ENCODE results near the gene SLC46A3. TPM values are rescaled to one million over a fixed set of nuclear protein-coding genes. Genes with fewer than 3 reads are reported as not detected.

SLC46A3 gene
- total RNA-seq, 4 donors from 2014 or later, result 6.4 to 65.8 (median 46.5) TPM

GRCh38 chr13:28754698-28755545, 36.2 kb upstream of the SLC46A3 start:
- no peak for DNase-seq
- peak overlapping the region; percentile 32 to 60 (median 42) for H3K27ac ChIP-seq
- TF ChIP-seq CTCF (IDR thresholded peaks at IDR 0.05) (peak in 1 of 5 experiments; percentile 3), EP300 (IDR thresholded peaks at IDR 0.05; ENCODE audit: low read depth) (no peak)
- H3K4me1 ChIP-seq, result peaks cover 0 to 16% (median 7%) of the 10 kb centered on the region in 4 donors
- no peaks in the 10 kb centered on the region for H3K27me3 ChIP-seq
- no peaks in the 10 kb centered on the region for H3K36me3 ChIP-seq
- WGBS, 2 donors (ENCODE audit: low coverage in 1 of 2), result 55 to 75% methylated on average over 10 to 32 of the region's 32 CpGs
- peaks cover 12% of the 10 kb centered on the region in 2 donors for H3K9me3 ChIP-seq
- intact Hi-C loops (cut with DNase I; ENCODE audit: low total_unique reads), result no loop called here
- in situ Hi-C loops (cut with MboI; ENCODE audit: low pct_ligation_motif_present in 1 of 4, low pct_unique_long_range_greater_than_20kb in 1 of 4, low sequenced_read_pairs in 3 of 4), result no loop called here
- H3K4me3 ChIP-seq, result peak overlapping the region in 1 of 4 donors; percentile 35

GRCh38 chr13:28753946-28754345, 35.2 kb upstream of the SLC46A3 start:
- TF ChIP-seq POLR2AphosphoS5 (IDR thresholded peaks at IDR 0.05), result no peak
- TF ChIP-seq POLR2A (IDR thresholded peaks at IDR 0.05), result no peak
- no peak for TF ChIP-seq EP300 (IDR thresholded peaks at IDR 0.05; ENCODE audit: low read depth)
- no peak for TF ChIP-seq CTCF (IDR thresholded peaks at IDR 0.05)
- intact Hi-C loops (cut with DNase I; ENCODE audit: low total_unique reads) (no loop called here), in situ Hi-C loops (cut with MboI; ENCODE audit: low pct_ligation_motif_present in 1 of 4, low pct_unique_long_range_greater_than_20kb in 1 of 4, low sequenced_read_pairs in 3 of 4) (no loop called here)
- no peak for DNase-seq
- H3K27ac ChIP-seq, result peak overlapping the region in 1 of 4 donors; percentile 49
- 93 to 98% methylated on average over 2 to 3 of the region's 3 CpGs for WGBS, 2 donors (ENCODE audit: low coverage in 1 of 2)
- no peaks in the 10 kb centered on the region for H3K36me3 ChIP-seq
- peaks cover 10% of the 10 kb centered on the region in 2 donors for H3K9me3 ChIP-seq
- no peaks in the 10 kb centered on the region for H3K27me3 ChIP-seq
- no peak overlapping the region for H3K4me3 ChIP-seq
- peaks cover 0 to 16% (median 7%) of the 10 kb centered on the region in 4 donors for H3K4me1 ChIP-seq

- H3K4me3 ChIP-seq, result no peak overlapping the region
- TF ChIP-seq CTCF (IDR thresholded peaks at IDR 0.05) (peak in 1 of 5 experiments; percentile 23), POLR2A (IDR thresholded peaks at IDR 0.05) (no peak), POLR2AphosphoS5 (IDR thresholded peaks at IDR 0.05) (peak in 2 of 3 donors; percentile 15 to 50), EP300 (IDR thresholded peaks at IDR 0.05; ENCODE audit: low read depth) (no peak)
- H3K27ac ChIP-seq, result peak overlapping the region in 1 of 4 donors; percentile 46
- peak; percentile 55 for DNase-seq
- in situ Hi-C loops (cut with MboI; ENCODE audit: low pct_ligation_motif_present in 1 of 4, low pct_unique_long_range_greater_than_20kb in 1 of 4, low sequenced_read_pairs in 3 of 4) (no loop called here), intact Hi-C loops (cut with DNase I; ENCODE audit: low total_unique reads) (no loop called here)
- H3K4me1 ChIP-seq, result peaks cover 0 to 16% (median 7%) of the 10 kb centered on the region in 4 donors
- H3K27me3 ChIP-seq, result no peaks in the 10 kb centered on the region
- no peaks in the 10 kb centered on the region for H3K36me3 ChIP-seq
- peaks cover 4 to 6% of the 10 kb centered on the region in 2 donors for H3K9me3 ChIP-seq
- WGBS, 2 donors (ENCODE audit: low coverage in 1 of 2), result 59 to 71% methylated on average over 4 to 5 of the region's 5 CpGs
Measured at GRCh38 chr13:28753208-28753892, 34.6 kb upstream of the SLC46A3 start.

GRCh38 chr13:28751175-28751960, 32.6 kb upstream of the SLC46A3 start:
- no peak for TF ChIP-seq POLR2A (IDR thresholded peaks at IDR 0.05)
- TF ChIP-seq EP300 (IDR thresholded peaks at IDR 0.05; ENCODE audit: low read depth), result no peak
- TF ChIP-seq POLR2AphosphoS5 (IDR thresholded peaks at IDR 0.05), result no peak
- TF ChIP-seq CTCF (IDR thresholded peaks at IDR 0.05), result no peak
- WGBS, 2 donors (ENCODE audit: low coverage in 1 of 2), result 55 to 73% methylated on average over 5 to 7 of the region's 7 CpGs
- no peaks in the 10 kb centered on the region for H3K36me3 ChIP-seq
- H3K27me3 ChIP-seq, result no peaks in the 10 kb centered on the region
- no peak overlapping the region for H3K4me3 ChIP-seq
- H3K9me3 ChIP-seq, result no peaks in the 10 kb centered on the region
- DNase-seq, result no peak
- intact Hi-C loops (cut with DNase I; ENCODE audit: low total_unique reads) (no loop called here), in situ Hi-C loops (cut with MboI; ENCODE audit: low pct_ligation_motif_present in 1 of 4, low pct_unique_long_range_greater_than_20kb in 1 of 4, low sequenced_read_pairs in 3 of 4) (no loop called here)
- H3K4me1 ChIP-seq, result peaks cover 0 to 16% (median 7%) of the 10 kb centered on the region in 4 donors
- no peak overlapping the region for H3K27ac ChIP-seq

All from transverse colon (tissue), 4 donors.